HG03457 (cell line): ENCODE measurements around the gene RAB25.
"Not testable (repeated sequence)": the region's sequence is repeated elsewhere in the genome, so short reads cannot be mapped to it uniquely, and the experiment has no call there.

Experiments used
- ATAC-seq: cut with Tn5 transposase; IDR thresholded peaks from one replicate; pipeline ENCODE4 v1.9.1; 2021; ENCODE audit warnings: moderate number of reproducible peaks; ENCODE audit not compliant: unreplicated experiment

RAB25 gene

GRCh38 chr1:156115514-156116374, 54.8 kb downstream of the RAB25 start:
- ATAC-seq: no peak

- ATAC-seq: not testable (repeated sequence)
Measured at GRCh38 chr1:156116731-156117130, 55.8 kb downstream of the RAB25 start.

- ATAC-seq: no peak
Measured at GRCh38 chr1:156117414-156118176, 56.6 kb downstream of the RAB25 start.

- ATAC-seq: no peak
Measured at GRCh38 chr1:156118177-156118868, 57.4 kb downstream of the RAB25 start.

GRCh38 chr1:156119503-156120209, 58.7 kb downstream of the RAB25 start:
- no peak for ATAC-seq
